ENCODE measurements around the gene VSIR. TPM values are rescaled to one million over a fixed set of nuclear protein-coding genes. Genes with fewer than 3 reads are reported as not detected.

The VSIR gene
- total and polyA plus RNA-seq, 7 donors, result 12.0 to 73.1 (median 40.2) TPM

GRCh38 chr10:71815515-71816130 is 42.3 kb upstream of the VSIR start:
- intact Hi-C loops (cut with DNase I), result no loop called here
- H3K27me3 ChIP-seq, result no peaks in the 10 kb centered on the region
- H3K36me3 ChIP-seq, result peaks cover 34 to 58% (median 48%) of the 10 kb centered on the region in 4 donors
- H3K4me1 ChIP-seq, result peaks cover 0 to 10% (median 6%) of the 10 kb centered on the region in 4 donors
- no peak overlapping the region for H3K4me3 ChIP-seq
- WGBS, 2 donors, result 86 to 92% methylated on average over 15 of the region's 15 CpGs
- DNase-seq, result no peak
- TF ChIP-seq CTCF (IDR thresholded peaks at IDR 0.05), result no peak
- TF ChIP-seq POLR2AphosphoS5 (IDR thresholded peaks at IDR 0.05), result no peak
- no peak for TF ChIP-seq EP300 (IDR thresholded peaks at IDR 0.05)
- TF ChIP-seq POLR2A (IDR thresholded peaks at IDR 0.05), result no peak
- H3K9me3 ChIP-seq, result no peaks in the 10 kb centered on the region
- H3K27ac ChIP-seq, result no peak overlapping the region

GRCh38 chr10:71814922-71815411 is 41.6 kb upstream of the VSIR start:
- Histone ChIP-seq H3K4me3 (no peak overlapping the region), H3K36me3 (peaks cover 28 to 51% (median 41%) of the 10 kb centered on the region in 4 donors), H3K4me1 (peaks cover 0 to 10% (median 6%) of the 10 kb centered on the region in 4 donors), H3K27me3 (no peaks in the 10 kb centered on the region), H3K9me3 (no peaks in the 10 kb centered on the region), H3K27ac (no peak overlapping the region)
- 93 to 95% methylated on average over 26 of the region's 26 CpGs for WGBS, 2 donors
- DNase-seq, result no peak
- TF ChIP-seq POLR2A (IDR thresholded peaks at IDR 0.05), result no peak
- no peak for TF ChIP-seq CTCF (IDR thresholded peaks at IDR 0.05)
- TF ChIP-seq EP300 (IDR thresholded peaks at IDR 0.05), result no peak
- TF ChIP-seq POLR2AphosphoS5 (IDR thresholded peaks at IDR 0.05), result no peak
- intact Hi-C loops (cut with DNase I), result loop anchor here (5.0 kb wide), 4 partner anchors 113 to 498 kb away; partner anchors contain the start of genes CDH23 and SLC29A3

DNA sequence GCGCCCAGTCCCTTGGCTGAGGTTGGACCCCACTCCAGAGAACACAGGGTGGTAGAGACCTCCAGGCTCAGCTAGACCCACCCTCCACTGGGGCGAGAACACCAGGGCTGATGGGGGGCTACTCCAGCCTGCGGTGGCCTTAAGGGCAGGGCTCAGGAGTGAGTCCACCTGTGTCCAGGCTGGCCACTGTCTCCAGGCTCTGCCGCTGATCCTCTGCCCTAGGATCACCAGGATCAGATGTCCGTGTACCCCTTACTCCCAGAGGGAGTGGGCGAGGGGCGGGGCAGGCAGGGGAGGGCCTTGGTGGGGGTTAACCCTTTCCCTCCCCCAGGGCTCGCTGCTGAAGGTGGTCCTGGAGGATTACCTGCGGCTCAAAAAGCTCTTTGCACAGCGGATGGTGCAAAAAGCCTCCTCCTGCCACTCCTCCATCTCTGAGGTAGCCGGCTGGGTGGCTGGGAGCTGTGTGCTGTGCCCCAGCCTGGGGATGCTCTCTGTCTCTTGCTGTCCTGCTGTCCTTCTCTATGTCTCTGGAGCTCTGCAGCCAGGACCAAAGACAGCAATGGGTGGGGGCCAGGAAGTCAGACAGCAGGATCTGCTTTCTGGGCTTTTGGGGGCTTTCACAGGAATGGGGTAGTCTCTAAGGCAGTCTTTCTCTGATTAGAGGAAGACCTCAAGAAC is 39.7 kb upstream of the VSIR start:
- no peak for DNase-seq
- Histone ChIP-seq H3K27me3 (peaks cover 0 to 6% (median 0%) of the 10 kb centered on the region in 3 donors), H3K4me1 (peaks cover 0 to 10% (median 6%) of the 10 kb centered on the region in 4 donors), H3K4me3 (no peak overlapping the region), H3K36me3 (peaks cover 8 to 32% (median 23%) of the 10 kb centered on the region in 4 donors), H3K9me3 (no peaks in the 10 kb centered on the region), H3K27ac (no peak overlapping the region)
- TF ChIP-seq POLR2AphosphoS5 (IDR thresholded peaks at IDR 0.05) (no peak), POLR2A (IDR thresholded peaks at IDR 0.05) (no peak), CTCF (IDR thresholded peaks at IDR 0.05) (no peak), EP300 (IDR thresholded peaks at IDR 0.05) (no peak)
- whole genome bisulfite sequencing, 2 donors, result 61 to 76% methylated on average over 11 of the region's 11 CpGs
- intact Hi-C loops (cut with DNase I), result loop anchor here (5.0 kb wide), 4 partner anchors 111 to 496 kb away; partner anchors contain the start of genes CDH23 and SLC29A3

GRCh38 chr10:71812016-71812912 is 38.9 kb upstream of the VSIR start:
- Histone ChIP-seq H3K27me3 (peaks cover 0 to 8% (median 0%) of the 10 kb centered on the region in 3 donors), H3K4me3 (no peak overlapping the region), H3K4me1 (peaks cover 0 to 10% (median 6%) of the 10 kb centered on the region in 4 donors), H3K9me3 (no peaks in the 10 kb centered on the region), H3K36me3 (peaks cover 4 to 24% (median 15%) of the 10 kb centered on the region in 4 donors), H3K27ac (no peak overlapping the region)
- intact Hi-C loops (cut with DNase I), result loop anchor here (5.0 kb wide), 4 partner anchors 110 to 495 kb away; partner anchors contain the start of genes CDH23 and SLC29A3
- peak; percentile 78 for DNase-seq
- 35 to 51% methylated on average over 22 of the region's 22 CpGs for WGBS, 2 donors
- TF ChIP-seq CTCF (IDR thresholded peaks at IDR 0.05) (peak; percentile 55 to 89 (median 82)), POLR2AphosphoS5 (IDR thresholded peaks at IDR 0.05) (peak in 1 of 4 donors; percentile 14), EP300 (IDR thresholded peaks at IDR 0.05) (no peak)
